Activated naive CD8-positive, alpha-beta T cell (primary cell): ENCODE results near the gene APMAP.
"Not testable (repeated sequence)": the region's sequence is repeated elsewhere in the genome, so short reads cannot be mapped to it uniquely, and the experiment has no call there.

Experiments
- H3K27ac Mint-ChIP-seq: one replicate; pipeline ENCODE4 v1.8.0; 2021; ENCODE audit warnings: mixed read lengths
- H3K27me3 Mint-ChIP-seq: one replicate; pipeline ENCODE4 v1.8.0; 2021; ENCODE audit warnings: mixed read lengths
- H3K36me3 Mint-ChIP-seq: one replicate; pipeline ENCODE4 v1.8.0; 2021; ENCODE audit warnings: mixed read lengths
- H3K4me1 Mint-ChIP-seq: one replicate; pipeline ENCODE4 v1.8.0; 2021; ENCODE audit warnings: low read depth, mixed read lengths
- H3K4me3 Mint-ChIP-seq: one replicate; pipeline ENCODE4 v1.8.0; 2021; ENCODE audit warnings: mild to moderate bottlenecking, mixed read lengths
- H3K9me3 Mint-ChIP-seq: one replicate; pipeline ENCODE4 v1.8.0; 2021; ENCODE audit warnings: low read depth, mixed read lengths

Gene APMAP

DNA sequence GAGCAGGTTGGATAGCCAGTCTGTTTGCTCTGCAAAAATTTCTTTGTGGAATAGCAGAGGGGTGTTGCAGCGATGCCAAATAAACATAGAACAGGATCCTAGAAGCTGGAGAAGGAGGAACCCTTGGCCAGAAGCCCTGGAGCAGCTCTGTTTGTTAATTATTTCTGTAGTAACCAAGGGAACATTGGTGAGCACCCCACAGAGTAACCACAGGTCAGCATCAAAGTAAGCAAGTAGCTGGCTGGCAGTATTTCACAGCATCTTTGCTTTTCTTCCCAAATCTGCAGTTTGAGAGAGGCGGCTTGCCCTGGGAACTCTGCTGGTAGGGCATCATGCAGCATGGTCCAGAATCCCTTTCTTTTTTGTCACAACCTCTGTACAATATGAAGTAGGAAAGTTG is 12.7 kb upstream of the APMAP start:
- no peaks in the 10 kb centered on the region for H3K9me3 Mint-ChIP-seq
- H3K4me3 Mint-ChIP-seq = no peak overlapping the region
- no peaks in the 10 kb centered on the region for H3K27me3 Mint-ChIP-seq
- no peak overlapping the region for H3K27ac Mint-ChIP-seq
- H3K4me1 Mint-ChIP-seq = peaks cover 3% of the 10 kb centered on the region
- H3K36me3 Mint-ChIP-seq = peaks cover 24% of the 10 kb centered on the region

DNA sequence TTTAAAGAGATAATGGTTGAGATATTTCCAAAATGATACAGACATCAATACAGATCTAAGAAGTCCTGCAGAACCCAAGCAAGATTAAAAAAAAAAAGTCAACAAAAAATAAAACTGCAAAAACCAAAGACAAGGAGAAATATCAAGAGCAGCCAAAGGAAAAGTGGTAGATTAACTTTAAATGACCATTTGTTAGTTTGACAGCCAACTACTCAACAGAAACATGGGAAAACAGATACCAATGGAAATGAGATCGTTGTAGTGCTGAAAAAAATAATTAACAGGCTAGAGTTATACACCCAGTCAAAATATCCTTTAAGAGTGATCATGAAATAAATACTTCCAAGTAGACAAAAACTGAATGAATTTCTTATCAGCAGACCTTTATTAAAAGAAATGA is 10.5 kb upstream of the APMAP start:
- H3K27me3 Mint-ChIP-seq = no peaks in the 10 kb centered on the region
- no peak overlapping the region for H3K4me3 Mint-ChIP-seq
- H3K36me3 Mint-ChIP-seq = peaks cover 20% of the 10 kb centered on the region
- no peak overlapping the region for H3K27ac Mint-ChIP-seq
- H3K4me1 Mint-ChIP-seq = peaks cover 7% of the 10 kb centered on the region
- no peaks in the 10 kb centered on the region for H3K9me3 Mint-ChIP-seq

DNA sequence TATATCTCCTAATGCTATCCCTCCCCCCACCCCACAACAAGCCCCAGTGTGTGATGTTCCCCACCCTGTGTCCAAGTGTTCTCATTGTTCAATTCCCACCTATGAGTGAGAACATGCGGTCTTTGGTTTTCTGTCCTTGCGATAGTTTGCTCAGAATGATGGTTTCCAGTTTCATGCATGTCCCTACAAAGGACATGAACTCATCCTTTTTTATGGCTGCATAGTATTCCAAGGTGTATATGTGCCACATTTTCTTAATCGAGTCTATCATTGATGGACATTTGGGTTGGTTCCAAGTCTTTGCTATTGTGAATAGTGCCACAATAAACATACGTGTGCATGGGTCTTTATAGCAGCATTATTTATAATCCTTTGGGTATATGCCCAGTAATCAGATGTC is 8.8 kb upstream of the APMAP start:
- not testable (repeated sequence) for H3K27me3 Mint-ChIP-seq, H3K4me3 Mint-ChIP-seq, H3K4me1 Mint-ChIP-seq, H3K27ac Mint-ChIP-seq, H3K9me3 Mint-ChIP-seq
- peaks cover 17% of the 10 kb centered on the region for H3K36me3 Mint-ChIP-seq

DNA sequence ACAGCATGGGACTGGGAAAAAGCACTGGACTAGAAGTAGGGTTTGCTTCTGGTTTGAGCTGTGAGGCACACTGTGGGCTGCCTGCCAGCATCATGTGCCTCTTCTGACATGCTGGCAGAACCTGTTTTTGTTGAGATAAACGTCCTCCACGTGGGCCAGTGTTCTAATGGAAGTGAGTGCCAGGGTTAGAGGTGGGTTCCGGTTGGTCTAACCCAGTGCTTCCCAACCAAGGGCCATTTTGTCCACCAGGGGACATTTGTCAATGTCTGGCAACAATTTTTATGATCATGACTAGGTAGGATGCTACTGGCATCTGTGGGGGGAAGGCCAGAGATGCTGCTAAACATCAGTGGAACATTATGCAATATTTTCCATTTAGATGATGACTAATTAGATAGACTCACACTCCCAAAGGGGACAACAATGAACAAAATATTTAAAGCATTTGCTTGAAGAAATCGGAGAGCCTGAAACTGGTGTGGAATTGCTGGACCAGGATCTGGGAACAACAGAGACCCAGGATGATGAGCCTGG is 7.8 kb upstream of the APMAP start:
- H3K27ac Mint-ChIP-seq = peak overlapping the region; percentile 13
- H3K9me3 Mint-ChIP-seq = no peaks in the 10 kb centered on the region
- peaks cover 7% of the 10 kb centered on the region for H3K4me1 Mint-ChIP-seq
- H3K27me3 Mint-ChIP-seq = no peaks in the 10 kb centered on the region
- no peak overlapping the region for H3K4me3 Mint-ChIP-seq
- H3K36me3 Mint-ChIP-seq = peaks cover 17% of the 10 kb centered on the region

DNA sequence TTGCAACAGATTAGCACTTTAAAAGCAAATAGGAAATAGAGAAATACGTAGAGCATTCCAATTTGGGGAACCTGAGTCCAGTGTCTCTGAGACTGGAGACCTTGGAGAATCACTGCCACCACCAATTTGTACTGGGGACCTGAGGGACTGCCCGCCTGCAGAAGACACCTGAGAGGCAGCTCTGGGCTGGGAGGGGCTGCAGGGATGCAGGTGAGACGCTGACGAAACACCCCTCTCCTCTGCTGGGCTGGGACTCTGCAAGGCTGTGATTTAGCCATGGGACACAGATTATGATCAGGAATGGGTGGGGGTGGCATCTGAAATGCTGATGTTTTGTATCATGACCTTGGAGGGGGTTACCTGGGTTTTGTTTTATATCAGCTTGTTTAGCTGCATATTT is 7.0 kb upstream of the APMAP start:
- H3K9me3 Mint-ChIP-seq = no peaks in the 10 kb centered on the region
- H3K4me3 Mint-ChIP-seq = no peak overlapping the region
- H3K36me3 Mint-ChIP-seq = peaks cover 17% of the 10 kb centered on the region
- peaks cover 14% of the 10 kb centered on the region for H3K4me1 Mint-ChIP-seq
- H3K27me3 Mint-ChIP-seq = no peaks in the 10 kb centered on the region
- no peak overlapping the region for H3K27ac Mint-ChIP-seq

DNA sequence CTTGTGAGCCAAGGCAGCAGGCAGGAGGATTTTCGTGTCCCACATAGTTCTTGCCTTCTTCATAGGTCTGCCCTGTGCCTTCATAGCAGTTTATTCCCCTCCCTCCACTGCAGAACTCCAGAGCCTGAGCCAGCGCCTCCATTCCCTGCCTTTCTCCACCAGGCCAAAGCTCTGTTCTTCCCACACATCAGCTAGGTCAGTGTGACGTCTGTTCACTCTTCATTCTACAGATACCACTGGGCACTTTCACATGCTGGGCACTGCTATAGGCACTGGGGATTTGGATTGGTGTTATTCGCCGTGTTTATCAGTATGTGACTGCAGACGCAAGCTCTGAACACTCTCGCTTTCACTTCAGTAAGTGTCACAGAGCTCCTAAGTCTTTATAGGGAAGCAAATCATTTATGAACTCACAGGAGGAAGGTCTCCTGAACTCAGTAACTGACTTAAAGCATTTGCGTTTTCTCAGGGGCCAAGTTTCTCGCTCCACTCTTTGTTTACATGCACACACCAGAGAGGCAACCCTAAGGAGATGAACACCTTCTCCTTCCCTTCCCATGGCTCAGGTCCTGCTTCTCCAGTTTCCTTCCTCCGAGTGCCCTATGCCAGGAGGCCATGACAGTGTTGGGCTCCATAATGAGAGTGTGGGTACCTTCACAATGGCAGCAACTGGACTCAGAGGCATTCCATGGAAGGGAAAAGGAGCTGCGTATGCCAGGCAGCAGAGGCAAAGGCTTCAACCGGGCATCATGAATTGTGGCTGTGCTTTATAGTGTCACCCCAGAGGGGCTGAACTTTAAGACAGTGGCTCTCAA is 6.3 kb upstream of the APMAP start:
- peaks cover 14% of the 10 kb centered on the region for H3K36me3 Mint-ChIP-seq
- no peak overlapping the region for H3K4me3 Mint-ChIP-seq
- no peaks in the 10 kb centered on the region for H3K27me3 Mint-ChIP-seq
- no peaks in the 10 kb centered on the region for H3K9me3 Mint-ChIP-seq
- H3K4me1 Mint-ChIP-seq = peaks cover 20% of the 10 kb centered on the region
- no peak overlapping the region for H3K27ac Mint-ChIP-seq

DNA sequence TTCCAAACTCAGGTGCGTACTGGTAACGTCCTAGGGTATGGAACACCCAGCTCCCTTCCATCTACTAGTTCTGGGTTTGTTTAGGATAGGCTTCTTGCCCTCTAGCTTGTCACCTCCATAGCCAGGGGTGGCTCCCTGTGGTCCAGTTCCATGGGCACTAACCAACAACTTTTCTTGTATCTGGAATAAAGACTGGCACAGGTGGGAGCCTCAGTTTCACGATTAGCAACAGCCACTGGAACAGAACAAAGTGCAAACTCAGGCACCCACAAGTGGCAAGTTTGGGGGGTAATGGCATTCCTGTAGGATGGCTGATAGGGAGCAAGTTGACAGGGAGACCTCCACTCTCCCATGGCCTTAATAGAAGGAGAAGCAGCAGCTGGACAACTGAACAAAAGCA is 5.6 kb upstream of the APMAP start:
- Mint-ChIP-seq H3K27me3 (no peaks in the 10 kb centered on the region), H3K4me1 (peaks cover 27% of the 10 kb centered on the region), H3K9me3 (no peaks in the 10 kb centered on the region), H3K36me3 (peaks cover 11% of the 10 kb centered on the region), H3K27ac (no peak overlapping the region), H3K4me3 (no peak overlapping the region)

DNA sequence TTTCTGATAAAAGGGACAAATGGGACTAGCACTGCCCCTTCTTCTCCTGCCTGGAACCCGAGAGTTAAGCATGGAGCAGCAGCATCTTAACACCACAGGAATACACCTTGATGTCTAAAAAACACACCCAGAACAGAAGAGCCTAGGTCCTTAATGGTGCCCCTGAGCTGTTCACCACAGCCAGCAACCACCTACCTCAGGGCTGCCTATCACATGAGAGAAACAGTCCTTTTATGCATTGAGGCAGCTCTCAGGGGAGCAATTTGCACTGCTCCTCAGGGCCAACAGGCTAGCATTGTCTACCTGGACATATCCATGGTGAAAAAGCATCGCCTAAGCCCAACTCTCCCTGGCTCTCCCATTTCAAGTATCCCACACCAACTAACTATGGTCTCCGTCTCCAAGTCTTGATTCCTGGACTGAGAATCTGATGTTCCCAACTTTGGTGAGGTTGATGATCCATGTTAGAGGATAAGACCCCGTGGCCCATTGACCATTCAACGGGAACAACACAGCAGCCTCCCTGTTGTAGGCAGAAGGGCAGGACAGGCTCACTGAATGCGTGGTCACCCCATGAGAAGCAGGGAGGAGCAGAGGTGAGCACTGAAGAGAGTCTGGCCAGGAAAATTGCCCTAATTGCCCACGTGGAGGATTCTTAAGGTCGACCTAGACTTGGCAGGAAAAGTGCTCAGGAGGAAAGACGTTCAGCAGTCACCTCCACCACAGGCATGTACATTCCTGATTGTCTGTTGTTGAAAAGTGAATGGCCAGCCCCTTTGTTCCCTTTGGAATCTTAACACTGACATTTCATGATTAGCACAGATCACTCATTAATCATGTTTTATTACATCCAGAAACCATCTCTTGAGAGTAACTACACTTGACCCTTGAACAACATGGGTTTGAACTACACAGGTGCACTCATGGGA is 4.2 kb upstream of the APMAP start:
- Mint-ChIP-seq H3K4me3 (no peak overlapping the region), H3K27ac (no peak overlapping the region), H3K36me3 (peaks cover under 1% of the 10 kb centered on the region), H3K9me3 (no peaks in the 10 kb centered on the region), H3K4me1 (peaks cover 33% of the 10 kb centered on the region), H3K27me3 (no peaks in the 10 kb centered on the region)

DNA sequence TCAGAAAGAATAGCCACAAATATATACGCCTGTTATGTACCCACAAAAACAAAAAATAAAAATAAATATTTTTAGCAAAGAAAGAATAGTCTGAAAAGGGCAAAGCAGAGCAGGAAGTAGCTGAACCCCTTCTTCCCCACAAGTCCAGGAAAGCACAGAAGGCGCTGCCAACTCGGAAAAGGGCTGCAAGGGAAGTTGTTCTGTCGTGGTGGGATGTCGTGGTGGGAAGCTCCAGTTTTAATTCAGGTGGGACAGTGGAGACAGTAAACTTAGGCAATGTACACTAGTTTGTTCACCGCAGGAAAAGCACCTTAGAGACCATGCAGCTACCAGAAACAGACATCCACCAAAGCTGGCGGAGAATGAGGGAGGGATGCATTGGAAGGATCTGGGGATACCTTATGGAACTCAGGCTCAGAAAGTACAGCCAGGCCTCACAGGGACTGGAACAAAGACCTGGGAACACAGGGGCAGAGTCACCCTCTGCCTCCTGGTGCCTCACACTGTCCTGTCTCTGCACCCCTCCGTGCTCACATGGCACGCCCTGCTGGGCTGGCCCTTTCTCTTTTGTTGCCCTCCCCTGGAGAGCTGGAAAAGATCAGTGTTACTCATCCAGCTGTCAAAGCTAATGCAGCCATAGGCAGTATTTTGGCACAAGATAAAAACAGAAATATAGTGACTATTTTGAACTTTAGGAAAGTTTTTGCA is 3.3 kb upstream of the APMAP start:
- Mint-ChIP-seq H3K4me1 (peaks cover 41% of the 10 kb centered on the region), H3K27me3 (no peaks in the 10 kb centered on the region), H3K9me3 (no peaks in the 10 kb centered on the region), H3K27ac (no peak overlapping the region), H3K4me3 (no peak overlapping the region), H3K36me3 (no peaks in the 10 kb centered on the region)

DNA sequence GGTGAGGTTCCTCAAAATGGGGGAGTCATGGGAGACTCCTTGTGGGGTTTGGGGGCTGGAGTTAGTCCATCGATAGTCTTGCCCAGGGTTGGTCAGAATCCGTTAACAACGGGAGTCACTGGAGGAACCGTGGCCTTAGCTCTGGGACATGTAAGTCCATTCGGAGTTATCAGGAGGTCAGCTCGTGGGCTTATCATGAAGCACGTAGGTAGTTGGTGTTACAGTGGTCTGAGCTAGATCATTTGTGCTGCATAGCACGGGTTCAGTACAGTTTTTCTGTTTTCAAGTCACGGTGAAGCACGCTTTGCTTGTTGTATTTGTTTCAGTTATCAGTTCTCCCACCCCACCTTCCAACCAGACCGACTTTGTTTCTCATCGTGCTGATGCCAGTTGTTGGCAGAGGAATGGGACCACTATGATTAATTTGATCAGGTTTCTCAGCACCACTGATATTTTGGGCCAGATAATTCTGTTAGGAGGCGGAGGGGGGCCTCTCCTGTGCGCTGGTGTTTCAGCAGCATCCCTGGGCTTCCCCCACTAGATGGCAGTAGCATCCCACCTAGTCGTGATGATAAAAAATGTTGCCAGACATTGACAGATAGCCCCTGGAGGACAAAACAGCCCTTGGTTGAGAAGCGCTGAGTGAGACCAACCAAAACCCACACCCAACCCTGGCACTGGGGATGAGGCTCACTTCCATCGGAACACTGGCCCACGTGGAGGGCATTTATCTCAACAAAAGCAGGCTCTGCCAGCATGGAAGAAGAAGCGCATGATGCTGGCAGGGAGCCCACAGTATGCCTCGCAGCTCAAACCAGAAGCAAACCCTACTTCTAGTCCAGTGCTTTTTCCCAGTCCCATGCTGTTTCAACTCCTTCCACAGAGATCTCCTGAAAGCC is 2.2 kb upstream of the APMAP start:
- no peaks in the 10 kb centered on the region for H3K9me3 Mint-ChIP-seq
- H3K36me3 Mint-ChIP-seq = no peaks in the 10 kb centered on the region
- peaks cover 44% of the 10 kb centered on the region for H3K4me1 Mint-ChIP-seq
- H3K4me3 Mint-ChIP-seq = peak overlapping the region; percentile 30
- no peaks in the 10 kb centered on the region for H3K27me3 Mint-ChIP-seq
- H3K27ac Mint-ChIP-seq = peak overlapping the region; percentile 76

DNA sequence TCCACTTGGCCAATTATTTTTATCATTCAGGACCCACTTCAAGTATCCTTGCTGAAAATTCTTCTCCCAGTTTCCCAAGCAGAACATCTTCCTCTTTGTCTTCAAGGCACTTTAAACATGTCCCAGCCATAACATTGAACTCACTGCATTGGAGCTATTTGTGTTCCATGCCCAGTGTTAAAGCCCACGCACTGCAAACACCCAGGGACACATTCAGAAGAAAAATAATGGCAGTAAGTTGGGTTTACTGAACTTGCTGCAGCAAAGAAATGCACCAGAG is 1.6 kb upstream of the APMAP start:
- no peaks in the 10 kb centered on the region for H3K27me3 Mint-ChIP-seq
- H3K4me1 Mint-ChIP-seq = peaks cover 46% of the 10 kb centered on the region
- no peaks in the 10 kb centered on the region for H3K9me3 Mint-ChIP-seq
- peak overlapping the region; percentile 57 for H3K4me3 Mint-ChIP-seq
- H3K36me3 Mint-ChIP-seq = no peaks in the 10 kb centered on the region
- peak overlapping the region; percentile 76 for H3K27ac Mint-ChIP-seq

DNA sequence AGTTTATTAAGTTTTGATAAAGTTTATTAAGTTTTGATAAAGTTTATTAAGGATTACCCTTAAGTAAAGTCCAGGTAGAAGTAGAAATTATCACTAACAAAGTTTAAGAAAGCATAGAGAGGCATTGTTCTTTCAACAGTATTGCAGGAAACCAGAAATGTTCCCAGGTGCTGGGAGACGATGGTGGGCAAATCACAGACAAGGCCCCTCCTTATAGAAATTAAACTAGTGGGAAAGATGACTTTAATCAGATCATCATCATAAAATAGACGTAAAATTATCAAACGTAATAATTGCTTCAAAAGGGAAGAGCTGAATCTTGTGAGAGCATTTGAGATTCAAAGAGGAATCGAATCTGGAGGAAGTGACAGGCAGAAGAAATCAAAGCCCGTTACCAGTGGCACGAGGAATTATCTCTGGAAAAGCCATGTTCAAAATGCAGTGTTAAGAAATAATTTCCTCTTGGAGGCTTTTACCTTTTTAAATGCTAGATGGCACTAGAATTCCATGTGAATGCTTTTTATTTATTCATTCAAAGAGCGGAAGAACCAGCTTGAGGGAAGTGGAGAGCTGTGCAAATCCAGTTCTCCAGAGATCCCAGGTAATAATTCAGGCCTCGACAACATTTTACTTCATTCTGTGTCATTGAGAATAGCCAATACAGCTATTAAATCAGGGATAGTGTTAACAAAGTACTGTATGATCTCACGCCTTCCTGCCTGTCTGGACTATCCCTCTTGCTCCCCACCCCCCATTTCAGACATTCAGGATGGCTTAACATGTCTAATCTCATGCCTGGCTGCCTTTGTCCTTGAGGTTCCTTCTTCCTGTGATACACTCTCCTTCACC is 1.0 kb upstream of the APMAP start:
- Mint-ChIP-seq H3K4me3 (peak overlapping the region; percentile 98), H3K27ac (peak overlapping the region; percentile 95), H3K27me3 (no peaks in the 10 kb centered on the region), H3K9me3 (no peaks in the 10 kb centered on the region), H3K4me1 (peaks cover 52% of the 10 kb centered on the region), H3K36me3 (peaks cover 2% of the 10 kb centered on the region)

DNA sequence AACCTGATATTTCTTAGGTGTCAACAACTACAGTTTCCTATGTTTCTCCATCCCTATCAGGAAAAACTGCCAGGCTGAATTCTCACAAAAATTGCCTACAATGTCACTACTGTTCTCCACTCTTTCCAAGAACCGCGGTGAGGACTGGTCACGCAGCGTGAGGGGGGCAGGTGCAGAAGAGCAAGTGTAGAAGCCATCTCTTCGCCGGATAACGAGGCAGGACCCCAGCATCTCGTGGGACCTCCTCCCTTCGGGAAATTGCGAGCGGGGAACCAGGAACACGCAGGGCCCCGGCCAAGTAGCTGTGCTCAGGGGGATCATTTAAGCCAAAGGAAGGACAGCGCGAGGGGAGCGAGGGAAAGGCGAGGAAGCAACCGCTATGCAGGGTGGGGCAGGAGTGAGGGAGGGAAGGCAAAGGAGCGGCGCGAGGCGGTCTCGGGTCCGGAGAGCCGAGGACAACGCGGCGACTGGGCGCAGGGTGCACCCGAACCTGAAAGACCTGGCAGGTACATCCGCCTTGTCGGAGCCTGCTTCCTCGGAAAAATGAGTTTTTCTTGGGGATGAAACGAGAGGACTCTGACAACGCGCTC is 559 bp downstream of the APMAP start:
- Mint-ChIP-seq H3K36me3 (peaks cover 6% of the 10 kb centered on the region), H3K9me3 (no peaks in the 10 kb centered on the region), H3K27me3 (no peaks in the 10 kb centered on the region), H3K4me1 (peaks cover 67% of the 10 kb centered on the region), H3K27ac (peak overlapping the region; percentile 95), H3K4me3 (peak overlapping the region; percentile 98)
